Dermis microvascular lymphatic vessel endothelial cell (primary cell): ENCODE results near the gene KLK7. TPM values are rescaled to one million over a fixed set of nuclear protein-coding genes. Genes with fewer than 3 reads are reported as not detected.

ENCODE experiments used
- DNase-seq, 2 donors: peaks; one replicate each; pipeline versions ENCODE4 v3.0.0 to v3.0.0-alpha.2; 2010; ENCODE audit warnings: low read depth in 2 of 2
- total RNA-seq: library from RNA; depleted of rRNA; stranded (reverse); fragments of >200 nt; gene quantifications from 2 replicates; pipeline ENCODE4 v1.2.1, GENCODE V29; 2014

Gene KLK7
- not detected in 2 replicates for total RNA-seq

GRCh38 chr19:50983625-50984292 is at the start of gene KLK7:
TSS of gene KLK7 (minus strand) at chr19:50983917. CDS start at chr19:50982399, 1,518 bp downstream.
- DNase-seq, result no peak

GRCh38 chr19:51031880-51032225 is 48.1 kb upstream of the KLK7 start:
- DNase-seq, result no peak

GRCh38 chr19:51031220-51031879 is 47.6 kb upstream of the KLK7 start:
- DNase-seq, result no peak

GRCh38 chr19:51030631-51031030 is 46.9 kb upstream of the KLK7 start:
- no peak for DNase-seq

GRCh38 chr19:51029718-51030117 is 46.0 kb upstream of the KLK7 start:
- no peak for DNase-seq

- no peak for DNase-seq
These were observed 44.2 kb upstream of the KLK7 start for GRCh38 chr19:51027873-51028272.

- no peak for DNase-seq
These were observed 43.5 kb upstream of the KLK7 start for GRCh38 chr19:51027126-51027806.

- no peak for DNase-seq
These were observed 42.8 kb upstream of the KLK7 start, which contains the start of gene KLK11 for GRCh38 chr19:51026554-51026831. TSS of gene KLK11 (minus strand) at chr19:51026616. CDS start at chr19:51025631, 985 bp downstream.

- no peak for DNase-seq
These were observed 42.3 kb upstream of the KLK7 start for GRCh38 chr19:51025809-51026553.

GRCh38 chr19:51025401-51025800 is 41.7 kb upstream of the KLK7 start:
- DNase-seq, result no peak

GRCh38 chr19:51024924-51025323 is 41.2 kb upstream of the KLK7 start:
- DNase-seq, result no peak

GRCh38 chr19:51023946-51024345 is 40.2 kb upstream of the KLK7 start:
- DNase-seq, result no peak

- DNase-seq, result no peak
These were observed 38.8 kb upstream of the KLK7 start for GRCh38 chr19:51022526-51022925.

- DNase-seq, result peak; percentile 37 to 55
These were observed 37.4 kb upstream of the KLK7 start for GRCh38 chr19:51020988-51021651.

- DNase-seq, result no peak
These were observed 35.8 kb upstream of the KLK7 start, which contains the start of gene KLK10 for GRCh38 chr19:51019544-51019925. TSS of gene KLK10 (minus strand) at chr19:51019709. CDS start at chr19:51019130, 579 bp downstream.

GRCh38 chr19:51018745-51019543 is 35.2 kb upstream of the KLK7 start:
- DNase-seq, result no peak

- peak in 1 of 2 donors; percentile 40 for DNase-seq
These were observed 33.3 kb upstream of the KLK7 start for GRCh38 chr19:51016798-51017683.

GRCh38 chr19:51015691-51016267 is 32.1 kb upstream of the KLK7 start:
- DNase-seq, result no peak

- no peak for DNase-seq
These were observed 30.5 kb upstream of the KLK7 start for GRCh38 chr19:51014242-51014641.
